GM12864 (cell line): Measurements from ENCODE around the gene DDX10.
A peak's percentile ranks its signal among the peaks of the same experiment; 100 is the strongest.

Source experiments
- DNase-seq: peaks from one replicate; pipeline ENCODE4 v3.0.0-alpha.2; 2011; ENCODE audit warnings: low read depth
- H3K4me3 ChIP-seq: 2 replicates; pipeline ENCODE4 v1.5.1; 2011; ENCODE audit warnings: mild to moderate bottlenecking, low read depth, low read length, control low read depth
- CTCF ChIP-seq: IDR thresholded peaks from 2 replicates; pipeline ENCODE4 v1.5.1; 2011; ENCODE audit warnings: low read depth, mild to moderate bottlenecking, moderate library complexity, low read length, control low read depth, inconsistent platforms; ENCODE audit errors: missing control alignments

DDX10 gene

GRCh38 chr11:108713076-108713790, 48.4 kb downstream of the DDX10 start:
- no peak overlapping the region for H3K4me3 ChIP-seq
- TF ChIP-seq CTCF, result no peak
- no peak for DNase-seq

- no peak overlapping the region for H3K4me3 ChIP-seq
- DNase-seq, result no peak
- no peak for TF ChIP-seq CTCF
Observed at GRCh38 chr11:108715239-108715638, 50.4 kb downstream of the DDX10 start.

GRCh38 chr11:108718466-108718865, 53.6 kb downstream of the DDX10 start:
- DNase-seq, result no peak
- TF ChIP-seq CTCF, result no peak
- H3K4me3 ChIP-seq, result no peak overlapping the region

GRCh38 chr11:108724974-108725689, 60.3 kb downstream of the DDX10 start:
- TF ChIP-seq CTCF, result no peak
- DNase-seq, result no peak
- no peak overlapping the region for H3K4me3 ChIP-seq

- peak overlapping the region; percentile 29; the same call in 1 of the 2 replicates for H3K4me3 ChIP-seq
- no peak for TF ChIP-seq CTCF
- DNase-seq, result no peak
Observed at GRCh38 chr11:108726077-108726800, 61.4 kb downstream of the DDX10 start.

- no peak overlapping the region for H3K4me3 ChIP-seq
- no peak for TF ChIP-seq CTCF
- DNase-seq, result no peak
Observed at GRCh38 chr11:108727665-108728064, 62.8 kb downstream of the DDX10 start.
